Suprapubic skin (tissue), 4 donors: ENCODE measurements around the gene ADGRG7.

Experiments
- CTCF ChIP-seq, 2 donors: fragments of 200-600 bp in 1 of 2; fragments of 450-650 bp in 1 of 2; sonication (generic) in 1 of 2; IDR thresholded peaks; one replicate each; pipeline ENCODE4 v1.5.1; 2016 to 2019; ENCODE audit warnings: antibody characterized with exemption in 2 of 2, mild to moderate bottlenecking in 1 of 2, moderate library complexity in 1 of 2
- POLR2A ChIP-seq, 2 donors: fragments of 450-650 bp; IDR thresholded peaks; one replicate each; pipeline ENCODE4 v1.6.1; 2017; ENCODE audit warnings: antibody characterized with exemption in 2 of 2, mild to moderate bottlenecking in 2 of 2, moderate library complexity in 2 of 2
- POLR2AphosphoS5 ChIP-seq, 3 donors: sonication (generic); formaldehyde crosslinking; IDR thresholded peaks; one replicate each; pipeline ENCODE4 v1.6.1; 2017; ENCODE audit warnings: antibody characterized with exemption in 3 of 3

GRCh38 chr3:100634493-100635272 is 25.3 kb downstream of the ADGRG7 start:
- TF ChIP-seq CTCF (IDR thresholded peaks at IDR 0.05) (no peak), POLR2A (IDR thresholded peaks at IDR 0.05) (no peak), POLR2AphosphoS5 (IDR thresholded peaks at IDR 0.05) (no peak)
